ENCODE results near the gene UMPS. TPM values are rescaled to one million over a fixed set of nuclear protein-coding genes. Genes with fewer than 3 reads are reported as not detected.

The UMPS gene
- polyA plus RNA-seq, 1 of the 3 experiments (the other 2 are of a cell fraction) = 25.1 TPM

GRCh38 chr3:124763644-124764358, 33.5 kb downstream of the UMPS start:
- no peak for DNase-seq
- Histone ChIP-seq H3K4me3 (ENCODE audit: low read depth in 2 of 2, low read length in 1 of 2) (no peak overlapping the region), H3K4me2 (no peak overlapping the region), H3F3A (replicated peaks; ENCODE audit: insufficient read depth) (peaks cover 16% of the 10 kb centered on the region), H3K9ac (no peak overlapping the region), H3K4me1 (ENCODE audit: control insufficient read depth in 1 of 2, insufficient read depth in 2 of 2, low read depth in 1 of 2, low read length in 1 of 2) (peaks cover 9 to 60% of the 10 kb centered on the region in 2 experiments; a peak in 3 of 4 replicates), H3K27ac (ENCODE audit: low read depth in 2 of 2, low read length in 1 of 2) (peak overlapping the region in 1 of 2 experiments; percentile 74; a peak in 2 of 4 replicates), H3K9me2 (no peaks in the 10 kb centered on the region), H3K27me3 (ENCODE audit: insufficient read depth) (no peaks in the 10 kb centered on the region), H4K20me1 (ENCODE audit: insufficient read depth) (no peaks in the 10 kb centered on the region), H3K36me3 (replicated peaks in 1 of 2; ENCODE audit: control insufficient read depth in 1 of 2, insufficient read depth in 2 of 2, low read length in 1 of 2) (peaks cover 37 to 64% of the 10 kb centered on the region in 2 experiments), H3K9me3 (no peaks in the 10 kb centered on the region), H2AFZ (ENCODE audit: low read depth) (no peak overlapping the region), H3K79me2 (ENCODE audit: insufficient read depth) (no peaks in the 10 kb centered on the region)
- ChIA-PET POLR2A (no interaction called here), CTCF (interaction anchor here (0.7 to 15.4 kb wide), 9 partner anchors 21 to 231 kb away, joined by 3 to 332 read pairs (median 4); no protein-coding TSS in a partner anchor)
- no peak for TF ChIP-seq RXRA (IDR thresholded peaks at IDR 0.05; ENCODE audit: borderline replicate concordance, low read depth)
- no peak for TF ChIP-seq TCF12 (IDR thresholded peaks at IDR 0.05)
- no peak for TF ChIP-seq TAF1 (IDR thresholded peaks at IDR 0.05; ENCODE audit: borderline replicate concordance, low read depth, low read length)
- TF ChIP-seq NRF1 (IDR thresholded peaks at IDR 0.05; ENCODE audit: low read depth, low read length) = no peak
- 97% methylated on average over 14 of the region's 15 CpGs for WGBS (ENCODE audit: low lambda C conversion rate)

- Histone ChIP-seq H3K9me3 (no peaks in the 10 kb centered on the region), H3K79me2 (ENCODE audit: insufficient read depth) (no peaks in the 10 kb centered on the region), H3K4me2 (no peak overlapping the region), H3K9ac (no peak overlapping the region), H3K4me1 (ENCODE audit: control insufficient read depth in 1 of 2, insufficient read depth in 2 of 2, low read depth in 1 of 2, low read length in 1 of 2) (peaks cover 9 to 70% of the 10 kb centered on the region in 2 experiments; a peak in 3 of 4 replicates), H3K9me2 (no peaks in the 10 kb centered on the region), H3K27me3 (ENCODE audit: insufficient read depth) (no peaks in the 10 kb centered on the region), H3K27ac (ENCODE audit: low read depth in 2 of 2, low read length in 1 of 2) (peak overlapping the region in 1 of 2 experiments; percentile 74; a peak in 1 of 4 replicates), H4K20me1 (ENCODE audit: insufficient read depth) (no peaks in the 10 kb centered on the region), H3K36me3 (replicated peaks in 1 of 2; ENCODE audit: control insufficient read depth in 1 of 2, insufficient read depth in 2 of 2, low read length in 1 of 2) (peaks cover 47 to 70% of the 10 kb centered on the region in 2 experiments), H3F3A (replicated peaks; ENCODE audit: insufficient read depth) (peaks cover 16% of the 10 kb centered on the region), H2AFZ (ENCODE audit: low read depth) (no peak overlapping the region), H3K4me3 (ENCODE audit: low read depth in 2 of 2, low read length in 1 of 2) (no peak overlapping the region)
- POLR2A ChIA-PET = no interaction called here
- CTCF ChIA-PET = interaction anchor here (1.6 to 15.4 kb wide), 4 partner anchors 22 to 230 kb away, joined by 4 to 332 read pairs (median 12); no protein-coding TSS in a partner anchor
- TF ChIP-seq GABPA (IDR thresholded peaks at IDR 0.05; ENCODE audit: low read depth) (no peak), IRF3 (IDR thresholded peaks at IDR 0.05; ENCODE audit: low read depth, low read length) (no peak), FOXJ3 (CRISPR knock-in tag; IDR thresholded peaks at IDR 0.05) (no peak), USF2 (IDR thresholded peaks at IDR 0.05; ENCODE audit: borderline replicate concordance, low read depth, low read length) (no peak), ZBTB33 (IDR thresholded peaks at IDR 0.05; ENCODE audit: borderline replicate concordance, low read depth) (no peak), YY1 (IDR thresholded peaks at IDR 0.05; ENCODE audit: low read depth) (no peak), JUND (IDR thresholded peaks at IDR 0.05) (no peak), GATA2 (CRISPR knock-in tag; IDR thresholded peaks at IDR 0.05) (no peak), SMC3 (IDR thresholded peaks at IDR 0.05; ENCODE audit: low read depth, low read length) (no peak), MXI1 (IDR thresholded peaks at IDR 0.05; ENCODE audit: low read depth, low read length) (no peak), RCOR1 (IDR thresholded peaks at IDR 0.05; ENCODE audit: low read length) (no peak), MAX (IDR thresholded peaks at IDR 0.05; ENCODE audit: low read depth) (no peak), MEF2A (IDR thresholded peaks at IDR 0.05; ENCODE audit: borderline replicate concordance, low read depth) (no peak), TCF12 (IDR thresholded peaks at IDR 0.05) (no peak), ELF1 (IDR thresholded peaks at IDR 0.05) (no peak), EP300 (IDR thresholded peaks at IDR 0.05; ENCODE audit: borderline replicate concordance in 1 of 2, low read depth in 1 of 2, low read length in 1 of 2) (no peak), RFX5 (IDR thresholded peaks at IDR 0.05; ENCODE audit: low read length) (no peak)
- WGBS (ENCODE audit: low lambda C conversion rate) = 100% methylated on average over 2 of the region's 5 CpGs
- DNase-seq = no peak
These were observed 34.5 kb downstream of the UMPS start for GRCh38 chr3:124764746-124765145.
